Left renal cortex interstitium (tissue), 4 donors: Measurements from ENCODE around the gene TMEM132D. TPM values are rescaled to one million over a fixed set of nuclear protein-coding genes. Genes with fewer than 3 reads are reported as not detected.

Experiments
- DNase-seq, 4 donors: peaks; one replicate each; pipeline ENCODE4 v3.0.0-alpha.2; 2013; ENCODE audit warnings: low read depth in 4 of 4, low spot score in 2 of 4, missing footprints in 1 of 4
- polyA plus RNA-seq, 4 donors: library from polyadenylated mRNA; unstranded; fragments of 120-200 nt; gene quantifications; one replicate each; pipeline ENCODE4 v1.2.1, GENCODE V29; 2013; ENCODE audit not compliant: insufficient read length in 4 of 4

The TMEM132D gene
- polyA plus RNA-seq, 4 donors: 1.2 to 2.3 (median 2.0) TPM

GRCh38 chr12:129036135-129036534, 867.7 kb downstream of the TMEM132D start:
- no peak for DNase-seq

GRCh38 chr12:129034558-129035289, 869.1 kb downstream of the TMEM132D start:
- no peak for DNase-seq

GRCh38 chr12:129028844-129029243, 875.0 kb downstream of the TMEM132D start:
- DNase-seq: no peak

DNA sequence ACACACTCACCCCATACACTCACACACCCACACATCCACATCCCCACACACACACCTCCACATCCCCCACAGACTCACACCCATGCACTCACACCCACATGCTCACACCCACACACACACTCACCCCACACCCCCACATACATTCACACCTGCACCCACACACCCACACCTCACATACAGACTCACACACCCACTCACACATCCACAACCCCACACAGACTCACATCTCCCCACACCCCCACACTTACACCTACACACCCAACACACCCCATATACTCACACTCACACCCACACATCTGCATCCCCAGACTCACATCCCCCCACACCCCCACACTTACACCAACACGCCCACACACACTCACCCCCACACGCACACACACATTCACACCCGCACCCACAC, 878.8 kb downstream of the TMEM132D start:
- no peak for DNase-seq
